IPS-20b (cell line): ENCODE results near the gene DUSP9.
"Not testable (repeated sequence)": the region's sequence is repeated elsewhere in the genome, so short reads cannot be mapped to it uniquely, and the experiment has no call there.

Experiments
- H3K27ac ChIP-seq: one replicate; pipeline ENCODE4 v1.5.1; 2013; ENCODE audit warnings: low read length
- H3K27me3 ChIP-seq: 2 replicates; pipeline ENCODE4 v1.6.1; 2013; ENCODE audit warnings: mild to moderate bottlenecking, low read length, inconsistent platforms; ENCODE audit not compliant: insufficient read depth
- H3K36me3 ChIP-seq: 2 replicates; pipeline ENCODE4 v1.6.1; 2013; ENCODE audit warnings: low read depth, mild to moderate bottlenecking, inconsistent platforms, low read length, moderate library complexity; ENCODE audit not compliant: insufficient read depth
- H3K4me1 ChIP-seq: 2 replicates; pipeline ENCODE4 v1.6.1; 2013; ENCODE audit warnings: mild to moderate bottlenecking, control low read depth, inconsistent platforms, low read length, moderate library complexity; ENCODE audit not compliant: insufficient read depth
- H3K4me3 ChIP-seq: 2 replicates; pipeline ENCODE4 v1.5.1; 2013; ENCODE audit warnings: mild to moderate bottlenecking, low read length, inconsistent platforms
- H3K9ac ChIP-seq: 2 replicates; pipeline ENCODE4 v1.6.1; 2013; ENCODE audit warnings: low read depth, mild to moderate bottlenecking, inconsistent platforms, low read length, moderate library complexity
- H3K9me3 ChIP-seq: 2 replicates; pipeline ENCODE4 v1.6.1; 2013; ENCODE audit warnings: mild to moderate bottlenecking, low read depth, low read length, inconsistent platforms; ENCODE audit not compliant: insufficient read depth

Gene DUSP9

GRCh38 chrX:153688071-153688470 lies 41.1 kb downstream of the DUSP9 start:
- Histone ChIP-seq H3K9ac (no peak overlapping the region), H3K27ac (no peak overlapping the region), H3K36me3 (peaks cover 17% of the 10 kb centered on the region; the same call in 1 of the 2 replicates), H3K4me1 (peaks cover 7% of the 10 kb centered on the region; the same call in 1 of the 2 replicates), H3K9me3 (no peaks in the 10 kb centered on the region), H3K27me3 (no peaks in the 10 kb centered on the region), H3K4me3 (no peak overlapping the region)

GRCh38 chrX:153688506-153688905 lies 41.5 kb downstream of the DUSP9 start:
- Histone ChIP-seq H3K36me3 (peaks cover 17% of the 10 kb centered on the region; the same call in 1 of the 2 replicates), H3K4me3 (peak overlapping the region; percentile 60; the same call in 1 of the 2 replicates), H3K4me1 (peaks cover 7% of the 10 kb centered on the region; the same call in 1 of the 2 replicates), H3K9me3 (no peaks in the 10 kb centered on the region), H3K9ac (no peak overlapping the region), H3K27me3 (no peaks in the 10 kb centered on the region), H3K27ac (no peak overlapping the region)

GRCh38 chrX:153688911-153689590 lies 42.0 kb downstream of the DUSP9 start:
- peak overlapping the region; percentile 32; the same call in 1 of the 2 replicates for H3K9ac ChIP-seq
- peak overlapping the region; percentile 64 for H3K4me3 ChIP-seq

GRCh38 chrX:153689654-153690465 lies 42.9 kb downstream of the DUSP9 start:
- peaks cover 4% of the 10 kb centered on the region; the same call in 1 of the 2 replicates for H3K4me1 ChIP-seq
- peaks cover 17% of the 10 kb centered on the region; the same call in 1 of the 2 replicates for H3K36me3 ChIP-seq
- H3K27ac ChIP-seq: no peak overlapping the region
- peak overlapping the region; percentile 32; the same call in 1 of the 2 replicates for H3K9ac ChIP-seq
- no peaks in the 10 kb centered on the region for H3K27me3 ChIP-seq
- H3K4me3 ChIP-seq: peak overlapping the region; percentile 64
- no peaks in the 10 kb centered on the region for H3K9me3 ChIP-seq

More at GRCh38 chrX:153688911-153689590, 42.0 kb downstream of the DUSP9 start:
- Histone ChIP-seq H3K36me3 (peaks cover 17% of the 10 kb centered on the region; the same call in 1 of the 2 replicates), H3K4me1 (peaks cover 5% of the 10 kb centered on the region; the same call in 1 of the 2 replicates), H3K9me3 (no peaks in the 10 kb centered on the region), H3K27me3 (no peaks in the 10 kb centered on the region), H3K27ac (no peak overlapping the region)

GRCh38 chrX:153690466-153690865 lies 43.5 kb downstream of the DUSP9 start:
- peaks cover 17% of the 10 kb centered on the region for H3K36me3 ChIP-seq
- H3K4me3 ChIP-seq: no peak overlapping the region; the same call in 1 of the 2 replicates
- H3K27ac ChIP-seq: no peak overlapping the region
- H3K9me3 ChIP-seq: no peaks in the 10 kb centered on the region
- peaks cover 4% of the 10 kb centered on the region; the same call in 1 of the 2 replicates for H3K4me1 ChIP-seq
- no peaks in the 10 kb centered on the region for H3K27me3 ChIP-seq
- no peak overlapping the region for H3K9ac ChIP-seq

GRCh38 chrX:153691032-153691827 lies 44.2 kb downstream of the DUSP9 start:
- not testable (repeated sequence) for H3K4me1 ChIP-seq, H3K9ac ChIP-seq, H3K27me3 ChIP-seq, H3K9me3 ChIP-seq, H3K4me3 ChIP-seq, H3K27ac ChIP-seq
- H3K36me3 ChIP-seq: peaks cover 23% of the 10 kb centered on the region

GRCh38 chrX:153692003-153692402 lies 45.0 kb downstream of the DUSP9 start:
- Histone ChIP-seq H3K36me3 (peaks cover 23% of the 10 kb centered on the region), H3K27ac (no peak overlapping the region), H3K9ac (no peak overlapping the region), H3K4me1 (no peaks in the 10 kb centered on the region), H3K27me3 (no peaks in the 10 kb centered on the region), H3K4me3 (no peak overlapping the region), H3K9me3 (no peaks in the 10 kb centered on the region)

GRCh38 chrX:153692611-153693156 lies 45.7 kb downstream of the DUSP9 start:
- Histone ChIP-seq H3K36me3 (peaks cover 23% of the 10 kb centered on the region), H3K27me3 (no peaks in the 10 kb centered on the region), H3K27ac (no peak overlapping the region), H3K4me3 (no peak overlapping the region), H3K9me3 (no peaks in the 10 kb centered on the region), H3K4me1 (no peaks in the 10 kb centered on the region), H3K9ac (no peak overlapping the region)

- Histone ChIP-seq H3K9me3 (no peaks in the 10 kb centered on the region), H3K4me3 (no peak overlapping the region), H3K4me1 (no peaks in the 10 kb centered on the region), H3K27me3 (no peaks in the 10 kb centered on the region), H3K9ac (no peak overlapping the region), H3K36me3 (peaks cover 23% of the 10 kb centered on the region), H3K27ac (no peak overlapping the region)
Measured at GRCh38 chrX:153693216-153694086, 46.4 kb downstream of the DUSP9 start.

GRCh38 chrX:153694256-153694655 lies 47.3 kb downstream of the DUSP9 start:
- peaks cover 23% of the 10 kb centered on the region for H3K36me3 ChIP-seq
- H3K4me3 ChIP-seq, H3K9me3 ChIP-seq, H3K27ac ChIP-seq, H3K4me1 ChIP-seq, H3K9ac ChIP-seq, H3K27me3 ChIP-seq: not testable (repeated sequence)
